Activated CD8-positive, alpha-beta memory T cell treated with anti-CD3 and anti-CD28 coated beads, Interleukin-2, amount 10 ng/mL, durations not matched to agents 7 days and 5 days (primary cell): ENCODE data around the gene GRM4. TPM values are rescaled to one million over a fixed set of nuclear protein-coding genes. Genes with fewer than 3 reads are reported as not detected.

Source experiments
- ATAC-seq: fragments of 150-1000 bp; cut with Tn5 transposase; one replicate; pipeline ENCODE4 v1.10.0; 2021; ENCODE audit warnings: moderate library complexity
- CTCF ChIA-PET: fragments of 350-600 bp; sonication (Branson Sonifier 250); formaldehyde crosslinking; loops from one replicate; lab custom pipeline; 2021; ENCODE audit warnings: antibody characterized with exemption; lab: Charles Lee
- DNase-seq: peaks from one replicate; pipeline ENCODE4 v3.0.0-alpha.2; 2020
- H3K27ac Mint-ChIP-seq: one replicate; pipeline ENCODE4 v1.8.0; 2021; ENCODE audit warnings: mild to moderate bottlenecking, mixed read lengths
- H3K27me3 Mint-ChIP-seq: one replicate; pipeline ENCODE4 v1.8.0; 2021; ENCODE audit warnings: mixed read lengths
- H3K36me3 Mint-ChIP-seq: one replicate; pipeline ENCODE4 v1.8.0; 2021; ENCODE audit warnings: mild to moderate bottlenecking, mixed read lengths
- H3K4me1 Mint-ChIP-seq: one replicate; pipeline ENCODE4 v1.8.0; 2021; ENCODE audit warnings: mixed read lengths
- H3K4me3 Mint-ChIP-seq: one replicate; pipeline ENCODE4 v1.8.0; 2021; ENCODE audit warnings: mild to moderate bottlenecking, moderate library complexity, mixed read lengths
- H3K9me3 Mint-ChIP-seq: one replicate; pipeline ENCODE4 v1.8.0; 2022; ENCODE audit warnings: low read depth, mixed read lengths
- total RNA-seq, 2 experiments: library from RNA; stranded (reverse); gene quantifications; one replicate each; pipeline ENCODE4 v1.2.3, GENCODE V29; 2021

GRM4 gene
- total RNA-seq, 2 experiments from 2014 or later: not detected

- DNase-seq (peak; percentile 47), ATAC-seq (peak; percentile 88)
- Mint-ChIP-seq H3K27ac (peak overlapping the region; percentile 50), H3K27me3 (peaks cover 8% of the 10 kb centered on the region), H3K4me1 (peaks cover 25% of the 10 kb centered on the region), H3K36me3 (no peaks in the 10 kb centered on the region), H3K4me3 (no peak overlapping the region), H3K9me3 (no peaks in the 10 kb centered on the region)
- CTCF ChIA-PET: interaction anchor here (0.7 to 2.3 kb wide), 5 partner anchors 9 to 292 kb away, joined by 3 to 15 read pairs (median 5); no protein-coding TSS in a partner anchor
Measured at GRCh38 chr6:34036357-34037069, 109.4 kb downstream of the GRM4 start.

GRCh38 chr6:34035704-34036356 is 110.1 kb downstream of the GRM4 start:
- H3K27ac Mint-ChIP-seq: no peak overlapping the region
- no peak overlapping the region for H3K4me3 Mint-ChIP-seq
- no peak for ATAC-seq
- peaks cover 8% of the 10 kb centered on the region for H3K27me3 Mint-ChIP-seq
- H3K4me1 Mint-ChIP-seq: peaks cover 25% of the 10 kb centered on the region
- H3K36me3 Mint-ChIP-seq: no peaks in the 10 kb centered on the region
- DNase-seq: no peak
- CTCF ChIA-PET: interaction anchor here (1.4 to 2.3 kb wide), 2 partner anchors 19 to 291 kb away, joined by 6 to 15 read pairs; no protein-coding TSS in a partner anchor
- H3K9me3 Mint-ChIP-seq: no peaks in the 10 kb centered on the region

GRCh38 chr6:34035161-34035560 is 110.7 kb downstream of the GRM4 start:
- Mint-ChIP-seq H3K36me3 (no peaks in the 10 kb centered on the region), H3K27me3 (peaks cover 8% of the 10 kb centered on the region), H3K9me3 (no peaks in the 10 kb centered on the region), H3K4me3 (no peak overlapping the region), H3K4me1 (peaks cover 25% of the 10 kb centered on the region), H3K27ac (no peak overlapping the region)
- CTCF ChIA-PET: no interaction called here
- DNase-seq (no peak), ATAC-seq (no peak)

GRCh38 chr6:34032856-34033255 is 113.0 kb downstream of the GRM4 start:
- Mint-ChIP-seq H3K4me1 (peaks cover 25% of the 10 kb centered on the region), H3K27me3 (peaks cover 8% of the 10 kb centered on the region), H3K4me3 (no peak overlapping the region), H3K36me3 (no peaks in the 10 kb centered on the region), H3K27ac (no peak overlapping the region), H3K9me3 (no peaks in the 10 kb centered on the region)
- CTCF ChIA-PET: interaction anchor here (1.6 to 11.3 kb wide), 3 partner anchors 8 to 263 kb away, joined by 3 to 192 read pairs (median 4); no protein-coding TSS in a partner anchor
- no peak for DNase-seq
- ATAC-seq: no peak

- DNase-seq: no peak
- Mint-ChIP-seq H3K27ac (no peak overlapping the region), H3K4me1 (peaks cover 15% of the 10 kb centered on the region)
Measured at GRCh38 chr6:34031625-34032383, 114.1 kb downstream of the GRM4 start.

GRCh38 chr6:34030831-34031624 is 114.9 kb downstream of the GRM4 start:
- Mint-ChIP-seq H3K27me3 (peaks cover 8% of the 10 kb centered on the region), H3K4me3 (no peak overlapping the region), H3K27ac (no peak overlapping the region), H3K36me3 (no peaks in the 10 kb centered on the region), H3K9me3 (no peaks in the 10 kb centered on the region), H3K4me1 (peaks cover 9% of the 10 kb centered on the region)
- no peak for DNase-seq
- ATAC-seq: no peak
- CTCF ChIA-PET: interaction anchor here (1.1 to 11.3 kb wide), 2 partner anchors 11 to 261 kb away, joined by 3 to 192 read pairs; no protein-coding TSS in a partner anchor

More at GRCh38 chr6:34031625-34032383, 114.1 kb downstream of the GRM4 start:
- H3K27me3 Mint-ChIP-seq: peaks cover 8% of the 10 kb centered on the region
- no peak for ATAC-seq
- no peaks in the 10 kb centered on the region for H3K9me3 Mint-ChIP-seq
- no peak overlapping the region for H3K4me3 Mint-ChIP-seq
- CTCF ChIA-PET: interaction anchor here (1.1 to 11.3 kb wide), 2 partner anchors 11 to 262 kb away, joined by 3 to 192 read pairs; no protein-coding TSS in a partner anchor
- no peaks in the 10 kb centered on the region for H3K36me3 Mint-ChIP-seq

GRCh38 chr6:34029489-34030280 is 116.2 kb downstream of the GRM4 start:
- DNase-seq (no peak), ATAC-seq (no peak)
- Mint-ChIP-seq H3K27me3 (peaks cover 8% of the 10 kb centered on the region), H3K36me3 (no peaks in the 10 kb centered on the region), H3K4me1 (peaks cover 4% of the 10 kb centered on the region), H3K4me3 (no peak overlapping the region), H3K9me3 (no peaks in the 10 kb centered on the region), H3K27ac (no peak overlapping the region)
- CTCF ChIA-PET: interaction anchor here (6.9 to 11.3 kb wide), 2 partner anchors 177 to 260 kb away, joined by 95 to 192 read pairs; no protein-coding TSS in a partner anchor

GRCh38 chr6:34028691-34029360 is 117.1 kb downstream of the GRM4 start:
- Mint-ChIP-seq H3K27ac (no peak overlapping the region), H3K9me3 (no peaks in the 10 kb centered on the region), H3K4me3 (no peak overlapping the region), H3K36me3 (no peaks in the 10 kb centered on the region), H3K4me1 (peaks cover 4% of the 10 kb centered on the region), H3K27me3 (peaks cover 2% of the 10 kb centered on the region)
- CTCF ChIA-PET: interaction anchor here (0.8 to 11.3 kb wide), 13 partner anchors 12 to 287 kb away, joined by 3 to 192 read pairs (median 7); partner anchors contain the start of gene IP6K3
- ATAC-seq (no peak), DNase-seq (no peak)

- Mint-ChIP-seq H3K27me3 (peaks cover 2% of the 10 kb centered on the region), H3K4me1 (peaks cover 4% of the 10 kb centered on the region), H3K9me3 (no peaks in the 10 kb centered on the region), H3K36me3 (no peaks in the 10 kb centered on the region), H3K27ac (no peak overlapping the region), H3K4me3 (no peak overlapping the region)
- CTCF ChIA-PET: interaction anchor here (0.6 to 11.3 kb wide), 38 partner anchors 9 to 317 kb away, joined by 3 to 192 read pairs (median 5); partner anchors contain the start of genes IP6K3, LEMD2 and UQCC2
- no peak for DNase-seq
- no peak for ATAC-seq
Measured at GRCh38 chr6:34027939-34028441, 117.9 kb downstream of the GRM4 start.

- CTCF ChIA-PET: interaction anchor here (0.6 to 11.3 kb wide), 43 partner anchors 8 to 907 kb away, joined by 3 to 192 read pairs (median 4); partner anchors contain the start of genes IP6K3, LEMD2 and UQCC2
- peak; percentile 69 for ATAC-seq
- peaks cover 4% of the 10 kb centered on the region for H3K27me3 Mint-ChIP-seq
- peaks cover 4% of the 10 kb centered on the region for H3K4me1 Mint-ChIP-seq
- DNase-seq: peak; percentile 74
- no peaks in the 10 kb centered on the region for H3K9me3 Mint-ChIP-seq
- H3K4me3 Mint-ChIP-seq: no peak overlapping the region
- H3K27ac Mint-ChIP-seq: no peak overlapping the region
- no peaks in the 10 kb centered on the region for H3K36me3 Mint-ChIP-seq
Measured at GRCh38 chr6:34027445-34027936, 118.4 kb downstream of the GRM4 start.

GRCh38 chr6:34025861-34026260 is 120.0 kb downstream of the GRM4 start:
- no peaks in the 10 kb centered on the region for H3K9me3 Mint-ChIP-seq
- no peak overlapping the region for H3K4me3 Mint-ChIP-seq
- CTCF ChIA-PET: interaction anchor here (1.2 to 11.3 kb wide), 8 partner anchors 103 to 285 kb away, joined by 3 to 192 read pairs (median 7); no protein-coding TSS in a partner anchor
- no peak for ATAC-seq
- no peak for DNase-seq
- H3K36me3 Mint-ChIP-seq: no peaks in the 10 kb centered on the region
- peaks cover 6% of the 10 kb centered on the region for H3K27me3 Mint-ChIP-seq
- no peak overlapping the region for H3K27ac Mint-ChIP-seq
- H3K4me1 Mint-ChIP-seq: no peaks in the 10 kb centered on the region
